Measurements from ENCODE around the gene ATG4B. TPM values are rescaled to one million over a fixed set of nuclear protein-coding genes. Genes with fewer than 3 reads are reported as not detected.

Gene ATG4B
- total RNA-seq, 1 donor from 2014 or later: 135 TPM

GRCh38 chr2:241670333-241671110 is 33.0 kb downstream of the ATG4B start:
- H3K4me3 Mint-ChIP-seq: no peak overlapping the region
- no peaks in the 10 kb centered on the region for H3K27me3 Mint-ChIP-seq (ENCODE audit: low read depth)
- H3K27ac Mint-ChIP-seq: no peak overlapping the region
- peaks cover 13% of the 10 kb centered on the region for H3K4me1 Mint-ChIP-seq
- H3K9me3 Mint-ChIP-seq: no peaks in the 10 kb centered on the region
- TF ChIP-seq CTCF (IDR thresholded peaks at IDR 0.05; ENCODE audit: unreplicated experiment): no peak
- no peak for DNase-seq (ENCODE audit: low spot score in 2 of 2, unreplicated experiment in 2 of 2)
- H3K36me3 Mint-ChIP-seq: peaks cover 11% of the 10 kb centered on the region

GRCh38 chr2:241671457-241672240 is 34.2 kb downstream of the ATG4B start:
- Mint-ChIP-seq H3K9me3 (no peaks in the 10 kb centered on the region), H3K36me3 (peaks cover 10% of the 10 kb centered on the region), H3K27ac (no peak overlapping the region), H3K4me3 (no peak overlapping the region), H3K27me3 (ENCODE audit: low read depth) (no peaks in the 10 kb centered on the region), H3K4me1 (peaks cover 2% of the 10 kb centered on the region)
- TF ChIP-seq CTCF (IDR thresholded peaks at IDR 0.05; ENCODE audit: unreplicated experiment): no peak
- DNase-seq (ENCODE audit: low spot score in 2 of 2, unreplicated experiment in 2 of 2): no peak

- no peak overlapping the region for H3K4me3 Mint-ChIP-seq
- peaks cover 8% of the 10 kb centered on the region for H3K36me3 Mint-ChIP-seq
- TF ChIP-seq CTCF (IDR thresholded peaks at IDR 0.05; ENCODE audit: unreplicated experiment): no peak
- H3K9me3 Mint-ChIP-seq: no peaks in the 10 kb centered on the region
- no peak for DNase-seq (ENCODE audit: low spot score in 2 of 2, unreplicated experiment in 2 of 2)
- H3K27me3 Mint-ChIP-seq (ENCODE audit: low read depth): no peaks in the 10 kb centered on the region
- H3K27ac Mint-ChIP-seq: no peak overlapping the region
- H3K4me1 Mint-ChIP-seq: no peaks in the 10 kb centered on the region
Measured at GRCh38 chr2:241672243-241673188, 35.0 kb downstream of the ATG4B start.

DNA sequence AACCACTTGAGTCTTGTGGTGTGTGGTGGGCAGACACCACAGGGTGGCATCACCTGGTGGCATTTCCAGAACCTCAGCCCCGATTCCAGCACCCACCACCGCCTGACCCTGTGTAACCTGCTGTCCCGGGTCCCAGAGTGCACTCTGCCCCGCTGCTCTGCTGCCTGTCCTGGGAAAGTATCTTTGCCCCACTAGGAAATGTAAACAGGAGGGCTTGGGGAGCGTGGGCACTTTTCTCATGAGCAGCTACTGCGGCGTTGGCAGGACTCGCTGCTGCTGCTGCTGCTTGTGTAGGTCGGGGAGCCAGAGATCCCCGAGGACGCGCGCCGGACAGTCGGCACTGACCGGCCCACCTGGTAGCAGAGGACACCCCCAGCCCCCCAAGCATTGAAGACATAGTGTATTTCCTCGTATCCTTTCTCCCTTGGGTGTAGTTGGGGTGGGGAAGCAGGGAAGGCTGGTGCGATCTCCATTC is 35.7 kb downstream of the ATG4B start:
- H3K36me3 Mint-ChIP-seq: peaks cover 8% of the 10 kb centered on the region
- H3K4me3 Mint-ChIP-seq: no peak overlapping the region
- no peak overlapping the region for H3K27ac Mint-ChIP-seq

More for the DNA sequence above, 35.7 kb downstream of the ATG4B start:
- no peak for DNase-seq (ENCODE audit: low spot score in 2 of 2, unreplicated experiment in 2 of 2)
- no peaks in the 10 kb centered on the region for H3K4me1 Mint-ChIP-seq
- TF ChIP-seq CTCF (IDR thresholded peaks at IDR 0.05; ENCODE audit: unreplicated experiment): no peak
- H3K27me3 Mint-ChIP-seq (ENCODE audit: low read depth): no peaks in the 10 kb centered on the region
- no peaks in the 10 kb centered on the region for H3K9me3 Mint-ChIP-seq
